Activated CD4-positive, alpha-beta T cell treated with anti-CD3 and anti-CD28 coated beads, Interleukin-2, amount 10 ng/mL, durations not matched to agents 7 days and 5 days (primary cell): ENCODE results near the gene TBL1X. TPM values are rescaled to one million over a fixed set of nuclear protein-coding genes. Genes with fewer than 3 reads are reported as not detected.

Experiments
- CTCF ChIA-PET: fragments of 350-600 bp; sonication (Branson Sonifier 250); formaldehyde crosslinking; loops from one replicate; lab custom pipeline; 2021; ENCODE audit warnings: antibody characterized with exemption; lab: Charles Lee
- POLR2A ChIA-PET: fragments of 350-600 bp; sonication (Branson Sonifier 250); formaldehyde crosslinking; loops from one replicate; lab custom pipeline; 2021; ENCODE audit warnings: antibody characterized with exemption; lab: Charles Lee
- DNase-seq: peaks from one replicate; pipeline ENCODE4 v3.0.0-alpha.2; 2020
- H3K27ac Mint-ChIP-seq: one replicate; pipeline ENCODE4 v1.8.0; 2021; ENCODE audit warnings: mild to moderate bottlenecking, moderate library complexity, mixed read lengths
- H3K27me3 Mint-ChIP-seq: one replicate; pipeline ENCODE4 v1.8.0; 2021; ENCODE audit warnings: mixed read lengths
- H3K36me3 Mint-ChIP-seq: one replicate; pipeline ENCODE4 v1.8.0; 2021; ENCODE audit warnings: low read depth, mixed read lengths
- H3K4me1 Mint-ChIP-seq: one replicate; pipeline ENCODE4 v1.8.0; 2021; ENCODE audit warnings: mixed read lengths
- H3K4me3 Mint-ChIP-seq: one replicate; pipeline ENCODE4 v1.8.0; 2021; ENCODE audit warnings: mild to moderate bottlenecking, moderate library complexity, mixed read lengths
- H3K9me3 Mint-ChIP-seq: one replicate; pipeline ENCODE4 v1.8.0; 2021; ENCODE audit warnings: mixed read lengths
- total RNA-seq, 2 experiments: library from RNA; stranded (reverse); gene quantifications; one replicate each; pipeline ENCODE4 v1.2.3, GENCODE V29; 2021

TBL1X gene
- total RNA-seq, 2 experiments from 2014 or later, result 21.2 to 23.6 TPM

GRCh38 chrX:9515973-9516538 is 51.2 kb downstream of the TBL1X start:
- ChIA-PET POLR2A (no interaction called here), CTCF (no interaction called here)
- H3K4me1 Mint-ChIP-seq, result peaks cover 29% of the 10 kb centered on the region
- peak; percentile 7 for DNase-seq
- peak overlapping the region; percentile 75 for H3K27ac Mint-ChIP-seq
- H3K4me3 Mint-ChIP-seq, result no peak overlapping the region
- H3K36me3 Mint-ChIP-seq, result peaks cover 19% of the 10 kb centered on the region
- H3K9me3 Mint-ChIP-seq, result peaks cover 7% of the 10 kb centered on the region
- no peaks in the 10 kb centered on the region for H3K27me3 Mint-ChIP-seq

- H3K27me3 Mint-ChIP-seq, result no peaks in the 10 kb centered on the region
- peaks cover 15% of the 10 kb centered on the region for H3K36me3 Mint-ChIP-seq
- no peak overlapping the region for H3K27ac Mint-ChIP-seq
- DNase-seq, result no peak
- POLR2A ChIA-PET, result no interaction called here
- peaks cover 29% of the 10 kb centered on the region for H3K4me1 Mint-ChIP-seq
- no peak overlapping the region for H3K4me3 Mint-ChIP-seq
- peaks cover 7% of the 10 kb centered on the region for H3K9me3 Mint-ChIP-seq
- CTCF ChIA-PET, result no interaction called here
Observed at GRCh38 chrX:9516635-9517034, 51.8 kb downstream of the TBL1X start.

GRCh38 chrX:9518051-9518450 is 53.2 kb downstream of the TBL1X start:
- H3K4me3 Mint-ChIP-seq, result no peak overlapping the region
- ChIA-PET POLR2A (no interaction called here), CTCF (no interaction called here)
- H3K36me3 Mint-ChIP-seq, result peaks cover 13% of the 10 kb centered on the region
- no peak overlapping the region for H3K27ac Mint-ChIP-seq
- H3K4me1 Mint-ChIP-seq, result peaks cover 32% of the 10 kb centered on the region
- H3K9me3 Mint-ChIP-seq, result peaks cover 7% of the 10 kb centered on the region
- DNase-seq, result no peak
- no peaks in the 10 kb centered on the region for H3K27me3 Mint-ChIP-seq

GRCh38 chrX:9518889-9519288 is 54.0 kb downstream of the TBL1X start:
- POLR2A ChIA-PET, result no interaction called here
- no peak overlapping the region for H3K4me3 Mint-ChIP-seq
- no peaks in the 10 kb centered on the region for H3K27me3 Mint-ChIP-seq
- H3K4me1 Mint-ChIP-seq, result peaks cover 32% of the 10 kb centered on the region
- DNase-seq, result no peak
- no peak overlapping the region for H3K27ac Mint-ChIP-seq
- peaks cover 7% of the 10 kb centered on the region for H3K36me3 Mint-ChIP-seq
- peaks cover 2% of the 10 kb centered on the region for H3K9me3 Mint-ChIP-seq
- CTCF ChIA-PET, result no interaction called here

GRCh38 chrX:9519546-9520216 is 54.8 kb downstream of the TBL1X start:
- Mint-ChIP-seq H3K27me3 (no peaks in the 10 kb centered on the region), H3K9me3 (no peaks in the 10 kb centered on the region), H3K36me3 (peaks cover 4% of the 10 kb centered on the region), H3K27ac (no peak overlapping the region), H3K4me1 (peaks cover 31% of the 10 kb centered on the region), H3K4me3 (no peak overlapping the region)
- ChIA-PET POLR2A (no interaction called here), CTCF (no interaction called here)
- no peak for DNase-seq

GRCh38 chrX:9520217-9520590 is 55.3 kb downstream of the TBL1X start:
- POLR2A ChIA-PET, result no interaction called here
- H3K4me1 Mint-ChIP-seq, result peaks cover 30% of the 10 kb centered on the region
- H3K27ac Mint-ChIP-seq, result no peak overlapping the region
- no peaks in the 10 kb centered on the region for H3K9me3 Mint-ChIP-seq
- H3K36me3 Mint-ChIP-seq, result peaks cover 4% of the 10 kb centered on the region
- no peaks in the 10 kb centered on the region for H3K27me3 Mint-ChIP-seq
- CTCF ChIA-PET, result no interaction called here
- DNase-seq, result no peak
- no peak overlapping the region for H3K4me3 Mint-ChIP-seq

GRCh38 chrX:9522378-9523155 is 57.7 kb downstream of the TBL1X start:
- peaks cover 22% of the 10 kb centered on the region for H3K4me1 Mint-ChIP-seq
- CTCF ChIA-PET, result interaction anchor here (1.0 to 1.2 kb wide), 2 partner anchors 110 to 365 kb away, joined by 3 read pairs; no protein-coding TSS in a partner anchor

GRCh38 chrX:9525511-9526248 is 60.8 kb downstream of the TBL1X start:
- Mint-ChIP-seq H3K27ac (no peak overlapping the region), H3K36me3 (no peaks in the 10 kb centered on the region), H3K4me3 (no peak overlapping the region), H3K4me1 (peaks cover 36% of the 10 kb centered on the region), H3K9me3 (no peaks in the 10 kb centered on the region), H3K27me3 (no peaks in the 10 kb centered on the region)
- CTCF ChIA-PET, result interaction anchor here (0.6 kb wide), 1 partner anchor 333 kb away, joined by 7 read pairs; no protein-coding TSS in a partner anchor
- POLR2A ChIA-PET, result no interaction called here
- DNase-seq, result no peak

More at GRCh38 chrX:9522378-9523155, 57.7 kb downstream of the TBL1X start:
- H3K27ac Mint-ChIP-seq, result no peak overlapping the region
- H3K9me3 Mint-ChIP-seq, result no peaks in the 10 kb centered on the region
- no peaks in the 10 kb centered on the region for H3K27me3 Mint-ChIP-seq
- POLR2A ChIA-PET, result no interaction called here
- DNase-seq, result no peak
- no peak overlapping the region for H3K4me3 Mint-ChIP-seq
- H3K36me3 Mint-ChIP-seq, result no peaks in the 10 kb centered on the region

- Mint-ChIP-seq H3K4me3 (no peak overlapping the region), H3K4me1 (peaks cover 42% of the 10 kb centered on the region), H3K9me3 (no peaks in the 10 kb centered on the region), H3K27ac (no peak overlapping the region), H3K27me3 (no peaks in the 10 kb centered on the region), H3K36me3 (no peaks in the 10 kb centered on the region)
- POLR2A ChIA-PET, result no interaction called here
- no peak for DNase-seq
- CTCF ChIA-PET, result no interaction called here
Observed at GRCh38 chrX:9526965-9527364, 62.1 kb downstream of the TBL1X start.

- no peak for DNase-seq
- ChIA-PET CTCF (interaction anchor here (0.9 kb wide), 1 partner anchor 14 kb away, joined by 4 read pairs; no protein-coding TSS in a partner anchor), POLR2A (no interaction called here)
- Mint-ChIP-seq H3K27me3 (no peaks in the 10 kb centered on the region), H3K9me3 (no peaks in the 10 kb centered on the region), H3K36me3 (no peaks in the 10 kb centered on the region), H3K4me1 (peaks cover 39% of the 10 kb centered on the region), H3K4me3 (no peak overlapping the region), H3K27ac (no peak overlapping the region)
Observed at GRCh38 chrX:9528498-9528897, 63.6 kb downstream of the TBL1X start.

GRCh38 chrX:9529223-9529622 is 64.4 kb downstream of the TBL1X start:
- CTCF ChIA-PET, result no interaction called here

GRCh38 chrX:9530848-9531274 is 66.0 kb downstream of the TBL1X start:
- H3K36me3 Mint-ChIP-seq, result no peaks in the 10 kb centered on the region

More at GRCh38 chrX:9529223-9529622, 64.4 kb downstream of the TBL1X start:
- Mint-ChIP-seq H3K27ac (no peak overlapping the region), H3K4me3 (no peak overlapping the region), H3K9me3 (no peaks in the 10 kb centered on the region), H3K4me1 (peaks cover 39% of the 10 kb centered on the region), H3K27me3 (no peaks in the 10 kb centered on the region), H3K36me3 (no peaks in the 10 kb centered on the region)
- POLR2A ChIA-PET, result no interaction called here
- no peak for DNase-seq

More at GRCh38 chrX:9530848-9531274, 66.0 kb downstream of the TBL1X start:
- no peaks in the 10 kb centered on the region for H3K27me3 Mint-ChIP-seq
- peak overlapping the region; percentile 51 for H3K4me3 Mint-ChIP-seq
- peaks cover 37% of the 10 kb centered on the region for H3K4me1 Mint-ChIP-seq
- H3K9me3 Mint-ChIP-seq, result no peaks in the 10 kb centered on the region
- H3K27ac Mint-ChIP-seq, result peak overlapping the region; percentile 31
- POLR2A ChIA-PET, result no interaction called here
- CTCF ChIA-PET, result interaction anchor here (0.8 kb wide), 1 partner anchor 19 kb away, joined by 3 read pairs; no protein-coding TSS in a partner anchor
- peak; percentile 62 for DNase-seq
